Fibroblast of lung (primary cell): ENCODE data around the gene NRP1. TPM values are rescaled to one million over a fixed set of nuclear protein-coding genes. Genes with fewer than 3 reads are reported as not detected.
A peak's percentile ranks its signal among the peaks of the same experiment; 100 is the strongest.

ENCODE experiments used
- DNase-seq, 2 donors: peaks; one replicate each; pipeline versions ENCODE4 v3.0.0 to v3.0.0-alpha.2; 2010; ENCODE audit warnings: low read depth in 2 of 2
- H2AFZ ChIP-seq: 2 replicates; pipeline ENCODE4 v1.5.1; 2012; ENCODE audit warnings: low read length, control low read depth, inconsistent platforms
- H3K27ac ChIP-seq: 2 replicates; pipeline ENCODE4 v1.5.1; 2011; ENCODE audit warnings: low read length, control low read depth; ENCODE audit not compliant: insufficient read depth
- H3K27me3 ChIP-seq: 2 replicates; pipeline ENCODE4 v1.5.1; 2011; ENCODE audit warnings: mild to moderate bottlenecking, low read length; ENCODE audit not compliant: control insufficient read depth, insufficient read depth
- H3K36me3 ChIP-seq: 2 replicates; pipeline ENCODE4 v1.5.1; 2011; ENCODE audit warnings: low read length; ENCODE audit not compliant: control insufficient read depth, insufficient read depth
- H3K4me1 ChIP-seq: 2 replicates; pipeline ENCODE4 v1.5.1; 2011; ENCODE audit warnings: low read length; ENCODE audit not compliant: control insufficient read depth, insufficient read depth; ENCODE audit errors: extremely low read depth
- H3K4me2 ChIP-seq: 2 replicates; pipeline ENCODE4 v1.5.1; 2011; ENCODE audit warnings: low read length, control low read depth; ENCODE audit not compliant: insufficient read depth; ENCODE audit errors: extremely low read depth
- H3K4me3 ChIP-seq, 4 experiments: fragments of 200-600 bp in 1 of 4; sonication (generic) in 1 of 4; replicated peaks in 1 of 4; 2 replicates each; pipeline ENCODE4 v1.5.1; 2011 to 2016; ENCODE audit warnings: low read length in 4 of 4, low read depth in 3 of 4, mild to moderate bottlenecking in 3 of 4, control low read depth in 2 of 4, inconsistent platforms in 1 of 4, mixed read lengths in 1 of 4; ENCODE audit not compliant: insufficient read depth in 1 of 4; ENCODE audit errors: control extremely low read depth in 1 of 4
- H3K79me2 ChIP-seq: 2 replicates; pipeline ENCODE4 v1.5.1; 2012; ENCODE audit warnings: mild to moderate bottlenecking, low read length, inconsistent platforms; ENCODE audit not compliant: control insufficient read depth, insufficient read depth
- H3K9ac ChIP-seq: 2 replicates; pipeline ENCODE4 v1.5.1; 2011; ENCODE audit warnings: mild to moderate bottlenecking, low read length, control low read depth; ENCODE audit not compliant: insufficient read depth
- H3K9me3 ChIP-seq: 2 replicates; pipeline ENCODE4 v1.5.1; 2012; ENCODE audit warnings: low read depth, low read length; ENCODE audit not compliant: control insufficient read depth, insufficient read depth
- H4K20me1 ChIP-seq: 2 replicates; pipeline ENCODE4 v1.5.1; 2011; ENCODE audit warnings: low read length; ENCODE audit not compliant: control insufficient read depth, insufficient read depth; ENCODE audit errors: extremely low read depth
- EZH2 ChIP-seq: IDR thresholded peaks from 2 replicates; pipeline ENCODE4 v1.5.1; 2012; ENCODE audit warnings: low read length, control low read depth, mild to moderate bottlenecking; ENCODE audit errors: missing control alignments
- polyA plus RNA-seq, 2 donors: library from polyadenylated mRNA; depleted of rRNA in 1 of 2; stranded (reverse) in 1 of 2; unstranded in 1 of 2; fragments of >200 nt; gene quantifications; 2 replicates each; pipeline ENCODE4 v1.2.1, GENCODE V29; 2011 to 2012; ENCODE audit warnings: missing spikeins in 1 of 2
- total RNA-seq: library from RNA; depleted of rRNA; stranded (reverse); fragments of >200 nt; gene quantifications from 2 replicates; pipeline ENCODE4 v1.2.1, GENCODE V29; 2014
- TF ChIP-seq, protein P1 (sequence below), 2 donors: IDR thresholded peaks in 1 of 2; conservative IDR thresholded peaks in 1 of 2; 1 replicate in 1 of 2; 2 replicates in 1 of 2; pipeline ENCODE4 v1.5.1; 2011 to 2012; ENCODE audit warnings: low read length in 2 of 2, control low read depth in 1 of 2, inconsistent platforms in 1 of 2, low read depth in 1 of 2, mild to moderate bottlenecking in 1 of 2

The NRP1 gene
- total and polyA plus RNA-seq, 2 donors (not counting 1 experiment from before 2014, with no cell fraction given) = 187 to 373 TPM

DNA sequence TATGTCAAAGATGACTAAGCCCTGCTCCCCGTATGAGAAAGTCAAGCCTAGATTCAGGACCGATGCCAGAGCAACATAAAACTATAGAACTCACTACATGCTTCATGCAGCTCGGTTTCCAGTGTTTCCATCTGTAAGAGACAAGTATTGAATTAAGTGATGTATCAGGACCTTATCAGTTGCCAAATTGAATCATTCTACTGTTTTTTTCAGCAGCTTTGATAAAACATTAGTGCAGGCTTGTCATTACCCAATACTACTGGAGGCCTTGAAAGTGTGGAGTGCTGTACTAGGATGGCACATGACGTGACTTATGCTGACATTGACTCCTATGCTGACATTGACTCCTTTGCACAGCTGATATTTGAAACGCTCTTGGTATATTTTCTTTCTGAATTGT is 10.8 kb upstream of the NRP1 start:
- Histone ChIP-seq H3K27ac (no peak overlapping the region), H3K9ac (no peak overlapping the region), H3K4me2 (no peak overlapping the region), H4K20me1 (no peaks in the 10 kb centered on the region), H3K4me1 (peaks cover 17% of the 10 kb centered on the region), H2AFZ (no peak overlapping the region), H3K4me3 (no peak overlapping the region), H3K9me3 (no peaks in the 10 kb centered on the region), H3K79me2 (no peaks in the 10 kb centered on the region), H3K36me3 (no peaks in the 10 kb centered on the region), H3K27me3 (no peaks in the 10 kb centered on the region)
- no peak for DNase-seq
- TF ChIP-seq EZH2 = no peak
- TF ChIP-seq, protein P1, sequence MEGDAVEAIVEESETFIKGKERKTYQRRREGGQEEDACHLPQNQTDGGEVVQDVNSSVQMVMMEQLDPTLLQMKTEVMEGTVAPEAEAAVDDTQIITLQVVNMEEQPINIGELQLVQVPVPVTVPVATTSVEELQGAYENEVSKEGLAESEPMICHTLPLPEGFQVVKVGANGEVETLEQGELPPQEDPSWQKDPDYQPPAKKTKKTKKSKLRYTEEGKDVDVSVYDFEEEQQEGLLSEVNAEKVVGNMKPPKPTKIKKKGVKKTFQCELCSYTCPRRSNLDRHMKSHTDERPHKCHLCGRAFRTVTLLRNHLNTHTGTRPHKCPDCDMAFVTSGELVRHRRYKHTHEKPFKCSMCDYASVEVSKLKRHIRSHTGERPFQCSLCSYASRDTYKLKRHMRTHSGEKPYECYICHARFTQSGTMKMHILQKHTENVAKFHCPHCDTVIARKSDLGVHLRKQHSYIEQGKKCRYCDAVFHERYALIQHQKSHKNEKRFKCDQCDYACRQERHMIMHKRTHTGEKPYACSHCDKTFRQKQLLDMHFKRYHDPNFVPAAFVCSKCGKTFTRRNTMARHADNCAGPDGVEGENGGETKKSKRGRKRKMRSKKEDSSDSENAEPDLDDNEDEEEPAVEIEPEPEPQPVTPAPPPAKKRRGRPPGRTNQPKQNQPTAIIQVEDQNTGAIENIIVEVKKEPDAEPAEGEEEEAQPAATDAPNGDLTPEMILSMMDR (conservative IDR thresholded peaks at IDR 0.05 in 1 of 2, IDR thresholded peaks at IDR 0.05 in 1 of 2; ENCODE audit: low read depth in 1 of 2, low read length in 2 of 2) = no peak

DNA sequence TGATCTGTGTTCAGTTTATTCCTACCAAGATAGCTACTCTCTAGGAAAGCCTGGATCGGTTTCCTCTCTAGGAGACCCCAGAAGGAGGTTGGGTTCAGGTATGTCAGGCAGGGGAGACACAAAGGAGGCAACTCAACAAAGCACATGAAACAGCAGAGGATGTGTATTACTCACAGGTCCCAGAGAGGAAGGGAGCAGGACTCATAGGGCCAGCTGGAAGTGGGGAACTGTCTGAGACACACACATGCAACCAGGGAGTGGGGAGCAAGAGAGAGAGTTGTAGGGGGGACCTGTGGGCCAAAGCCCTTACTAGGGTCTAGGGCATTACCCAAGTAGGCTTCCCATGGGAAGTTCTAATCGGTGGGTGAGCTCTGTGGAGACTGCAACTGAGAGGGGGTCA is 10.2 kb upstream of the NRP1 start:
- Histone ChIP-seq H3K4me2 (no peak overlapping the region), H3K27me3 (no peaks in the 10 kb centered on the region), H3K9ac (no peak overlapping the region), H3K79me2 (no peaks in the 10 kb centered on the region), H3K4me1 (peaks cover 17% of the 10 kb centered on the region), H2AFZ (no peak overlapping the region), H3K36me3 (no peaks in the 10 kb centered on the region), H3K27ac (no peak overlapping the region), H4K20me1 (no peaks in the 10 kb centered on the region), H3K4me3 (no peak overlapping the region), H3K9me3 (no peaks in the 10 kb centered on the region)
- DNase-seq = no peak
- no peak for TF ChIP-seq EZH2
- TF ChIP-seq, protein P1 (conservative IDR thresholded peaks at IDR 0.05 in 1 of 2, IDR thresholded peaks at IDR 0.05 in 1 of 2; ENCODE audit: low read depth in 1 of 2, low read length in 2 of 2) = no peak

DNA sequence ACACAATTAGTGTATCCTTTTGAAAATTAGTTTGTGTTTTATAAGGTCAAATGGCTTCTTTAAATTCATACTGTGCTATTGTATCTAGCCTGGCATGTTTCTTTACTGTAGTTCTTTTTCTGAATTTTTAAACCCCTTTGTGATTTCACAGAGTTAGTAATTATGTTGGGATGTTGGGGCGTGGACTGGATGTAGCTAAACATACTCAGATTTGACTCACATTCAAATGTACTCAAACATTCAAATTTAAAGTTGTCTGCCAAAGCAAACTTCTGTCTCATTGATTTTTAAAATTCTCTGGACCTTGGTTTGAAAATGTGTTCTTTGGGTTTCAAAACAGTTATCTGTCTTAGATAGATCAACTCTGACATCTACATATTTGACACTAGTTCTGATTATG is 7.2 kb upstream of the NRP1 start:
- no peak for TF ChIP-seq EZH2
- TF ChIP-seq, protein P1 (conservative IDR thresholded peaks at IDR 0.05 in 1 of 2, IDR thresholded peaks at IDR 0.05 in 1 of 2; ENCODE audit: low read depth in 1 of 2, low read length in 2 of 2) = no peak
- Histone ChIP-seq H3K4me3 (peak overlapping the region; percentile 20 to 49 (median 35)), H3K79me2 (no peaks in the 10 kb centered on the region), H3K9ac (no peak overlapping the region), H2AFZ (peak overlapping the region; percentile 14), H3K36me3 (no peaks in the 10 kb centered on the region), H3K4me2 (peak overlapping the region; percentile 57), H4K20me1 (no peaks in the 10 kb centered on the region), H3K9me3 (no peaks in the 10 kb centered on the region), H3K27me3 (no peaks in the 10 kb centered on the region), H3K27ac (peak overlapping the region; percentile 63), H3K4me1 (peaks cover 22% of the 10 kb centered on the region)
- DNase-seq = peak; percentile 58 to 70
